Hepatocyte (in vitro differentiated cells): ENCODE results near the gene SLC22A12. TPM values are rescaled to one million over a fixed set of nuclear protein-coding genes. Genes with fewer than 3 reads are reported as not detected.

Source experiments
- DNase-seq: peaks from one replicate; pipeline ENCODE4 v3.0.0-alpha.2; 2016; ENCODE audit warnings: low spot score
- H2AFZ ChIP-seq: fragments of 200-600 bp; sonication (generic); 2 replicates; pipeline ENCODE4 v1.6.0; 2016; ENCODE audit warnings: antibody characterized with exemption, mild to moderate bottlenecking
- H3K27ac ChIP-seq: fragments of 200-600 bp; sonication (generic); 2 replicates; pipeline ENCODE4 v1.5.1; 2016; ENCODE audit warnings: mild to moderate bottlenecking
- H3K27me3 ChIP-seq: fragments of 200-600 bp; sonication (generic); 2 replicates; pipeline ENCODE4 v1.6.1; 2016
- H3K36me3 ChIP-seq: fragments of 200-600 bp; sonication (generic); replicated peaks from 2 replicates; pipeline ENCODE4 v1.5.1; 2016; ENCODE audit warnings: low read depth; ENCODE audit not compliant: insufficient read depth
- H3K4me1 ChIP-seq: fragments of 200-600 bp; sonication (generic); 2 replicates; pipeline ENCODE4 v1.5.1; 2016; ENCODE audit warnings: mild to moderate bottlenecking, moderate library complexity; ENCODE audit not compliant: insufficient read depth
- H3K4me2 ChIP-seq: fragments of 200-600 bp; sonication (generic); 2 replicates; pipeline ENCODE4 v1.6.0; 2016
- H3K4me3 ChIP-seq: fragments of 200-600 bp; sonication (generic); 2 replicates; pipeline ENCODE4 v1.5.1; 2016; ENCODE audit warnings: mild to moderate bottlenecking
- H3K79me2 ChIP-seq: fragments of 200-600 bp; sonication (generic); 2 replicates; pipeline ENCODE4 v1.6.0; 2017; ENCODE audit warnings: mild to moderate bottlenecking
- H3K9me2 ChIP-seq: fragments of 200-600 bp; sonication (generic); replicated peaks from 2 replicates; pipeline ENCODE4 v1.6.0; 2017; ENCODE audit warnings: mild to moderate bottlenecking; ENCODE audit not compliant: insufficient read depth
- H3K9me3 ChIP-seq: fragments of 200-600 bp; sonication (generic); 2 replicates; pipeline ENCODE4 v1.5.1; 2016; ENCODE audit warnings: low read depth, mild to moderate bottlenecking
- H4K20me1 ChIP-seq: fragments of 200-600 bp; sonication (generic); 2 replicates; pipeline ENCODE4 v1.6.0; 2016; ENCODE audit warnings: mild to moderate bottlenecking; ENCODE audit not compliant: insufficient read depth, poor library complexity, severe bottlenecking
- EZH2 ChIP-seq: fragments of 200-600 bp; sonication (generic); IDR thresholded peaks from 2 replicates; pipeline ENCODE4 v1.6.1; 2016; ENCODE audit warnings: antibody characterized with exemption, mild to moderate bottlenecking, borderline replicate concordance
- EZH2phosphoT487 ChIP-seq: fragments of 200-600 bp; sonication (generic); IDR thresholded peaks from one replicate; pipeline ENCODE4 v1.6.1; 2018; ENCODE audit warnings: antibody characterized with exemption, mild to moderate bottlenecking, low read depth, moderate library complexity; ENCODE audit not compliant: unreplicated experiment, severe bottlenecking
- WGBS: methylation state at CpG from one replicate; pipeline ENCODE4 v1.1.6; 2016; ENCODE audit warnings: low lambda C conversion rate; ENCODE audit errors: missing lambda C conversion rate; 5-methylcytosine and 5-hydroxymethylcytosine counted together
- polyA plus RNA-seq: library from polyadenylated mRNA; unstranded; fragments of >200 nt; fragmentation: Nextera tagmentation; extraction: Ambion mirVana; gene quantifications from 2 replicates; pipeline ENCODE4 v1.2.1, GENCODE V29; 2016
- total RNA-seq: library from RNA; depleted of rRNA; stranded (reverse); fragments of >200 nt; gene quantifications from 2 replicates; pipeline ENCODE4 v1.2.3, GENCODE V29; 2014
- TF ChIP-seq, protein P1 (sequence below): fragments of 200-600 bp; sonication (generic); IDR thresholded peaks from 2 replicates; pipeline ENCODE4 v1.5.1; 2016; ENCODE audit warnings: antibody characterized with exemption, mild to moderate bottlenecking; ENCODE audit not compliant: poor library complexity

The SLC22A12 gene
- total RNA-seq (not detected in 2 replicates), polyA plus RNA-seq (0.11 TPM in 1 of 2 replicates, not detected in the other)

DNA sequence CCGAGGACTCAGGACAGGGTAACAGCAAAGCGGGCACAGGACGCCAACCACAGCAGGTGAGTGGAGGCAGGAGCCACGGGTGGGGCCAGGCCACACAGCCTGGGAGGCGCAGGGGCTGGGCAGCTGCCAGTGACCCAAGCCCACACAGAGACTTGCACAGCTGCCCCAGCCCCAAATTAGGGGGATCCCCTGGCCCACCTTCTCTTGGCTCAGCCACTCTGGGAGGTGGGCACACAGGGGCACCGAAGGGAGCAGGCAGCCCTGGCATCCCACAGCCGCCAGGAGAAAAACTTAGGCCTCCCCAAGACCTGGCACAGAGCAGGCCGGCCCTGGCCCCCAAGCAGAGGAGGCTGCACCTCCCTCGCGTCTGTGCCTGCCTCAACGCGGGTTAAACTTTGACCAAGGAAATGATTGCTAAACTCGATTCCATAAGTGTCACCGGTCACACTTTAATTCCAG, at the start of gene SLC22A12:
TSS of gene SLC22A12 (plus strand) at position 458 of the 459 bp plus-strand sequence. CDS start 337 bp downstream, outside the sequence.
- Histone ChIP-seq H3K27ac (no peak within 1 kb of the TSS), H3K4me1 (no peaks in the 10 kb centered on the region), H3K79me2 (no peaks in the 10 kb centered on the region), H3K9me3 (no peaks in the 10 kb centered on the region), H3K4me3 (no peak within 1 kb of the TSS), H3K9me2 (no peaks in the 10 kb centered on the region), H3K27me3 (no peaks in the 10 kb centered on the region), H4K20me1 (no peaks in the 10 kb centered on the region), H3K4me2 (no peak within 1 kb of the TSS), H3K36me3 (no peaks in the 10 kb centered on the region), H2AFZ (no peak within 1 kb of the TSS)
- 80% methylated on average over 14 of the region's 14 CpGs for WGBS
- TF ChIP-seq EZH2 (no peak), EZH2phosphoT487 (no peak)
- TF ChIP-seq, protein P1, sequence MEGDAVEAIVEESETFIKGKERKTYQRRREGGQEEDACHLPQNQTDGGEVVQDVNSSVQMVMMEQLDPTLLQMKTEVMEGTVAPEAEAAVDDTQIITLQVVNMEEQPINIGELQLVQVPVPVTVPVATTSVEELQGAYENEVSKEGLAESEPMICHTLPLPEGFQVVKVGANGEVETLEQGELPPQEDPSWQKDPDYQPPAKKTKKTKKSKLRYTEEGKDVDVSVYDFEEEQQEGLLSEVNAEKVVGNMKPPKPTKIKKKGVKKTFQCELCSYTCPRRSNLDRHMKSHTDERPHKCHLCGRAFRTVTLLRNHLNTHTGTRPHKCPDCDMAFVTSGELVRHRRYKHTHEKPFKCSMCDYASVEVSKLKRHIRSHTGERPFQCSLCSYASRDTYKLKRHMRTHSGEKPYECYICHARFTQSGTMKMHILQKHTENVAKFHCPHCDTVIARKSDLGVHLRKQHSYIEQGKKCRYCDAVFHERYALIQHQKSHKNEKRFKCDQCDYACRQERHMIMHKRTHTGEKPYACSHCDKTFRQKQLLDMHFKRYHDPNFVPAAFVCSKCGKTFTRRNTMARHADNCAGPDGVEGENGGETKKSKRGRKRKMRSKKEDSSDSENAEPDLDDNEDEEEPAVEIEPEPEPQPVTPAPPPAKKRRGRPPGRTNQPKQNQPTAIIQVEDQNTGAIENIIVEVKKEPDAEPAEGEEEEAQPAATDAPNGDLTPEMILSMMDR = no peak
- no peak for DNase-seq

DNA sequence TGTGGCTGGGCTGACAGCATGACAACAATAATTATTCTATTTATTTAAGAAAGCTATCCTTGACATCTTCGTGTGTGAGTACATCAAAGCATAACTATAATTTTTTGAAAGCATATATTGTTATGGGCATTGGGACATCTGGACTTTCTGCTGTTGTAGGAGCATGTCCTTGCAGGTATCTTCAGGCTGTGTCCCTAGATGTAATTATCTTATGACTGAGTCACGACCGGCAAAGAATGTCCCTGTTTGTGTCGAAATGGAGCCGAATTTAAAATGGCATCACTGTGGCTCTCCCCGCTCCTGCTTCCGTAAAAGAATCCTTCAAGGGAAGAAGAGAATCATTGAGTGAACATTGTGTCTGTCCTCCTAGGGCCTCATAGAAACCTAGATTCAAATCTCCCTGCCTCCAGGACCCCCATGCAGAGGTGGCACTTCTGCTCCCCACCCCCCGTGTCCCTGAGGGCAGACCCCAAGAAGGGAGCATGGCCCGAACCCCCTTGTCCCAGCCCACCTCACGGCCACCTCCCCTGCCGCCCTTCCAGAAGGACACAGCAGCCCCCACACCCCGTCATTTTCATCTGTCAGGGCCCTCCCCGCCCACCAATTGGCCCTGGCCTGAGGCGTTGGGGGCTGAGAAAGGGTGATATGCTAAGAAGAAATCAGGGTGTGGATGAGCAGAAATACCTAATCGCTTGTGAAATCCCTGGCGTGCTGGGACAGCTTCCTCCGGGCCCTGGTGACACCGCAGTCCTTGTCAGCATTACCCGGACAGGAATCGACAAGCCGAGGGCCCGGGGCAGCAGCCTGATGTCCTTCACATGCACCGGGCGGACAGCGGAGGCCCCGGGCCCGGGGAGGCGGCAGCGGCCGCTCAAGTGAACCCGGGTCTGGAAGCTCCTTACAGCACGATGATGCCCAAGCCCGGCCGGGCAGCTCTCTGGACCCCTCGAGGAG, 48.6 kb upstream of the SLC22A12 start:
- no peaks in the 10 kb centered on the region for H3K27me3 ChIP-seq
- H3K4me3 ChIP-seq = no peak overlapping the region
- H3K9me2 ChIP-seq = no peaks in the 10 kb centered on the region
- no peaks in the 10 kb centered on the region for H3K4me1 ChIP-seq
- no peak overlapping the region for H3K4me2 ChIP-seq
- H3K79me2 ChIP-seq = no peaks in the 10 kb centered on the region
- DNase-seq = no peak
- no peaks in the 10 kb centered on the region for H4K20me1 ChIP-seq
- no peaks in the 10 kb centered on the region for H3K36me3 ChIP-seq
- H3K9me3 ChIP-seq = no peaks in the 10 kb centered on the region
- H3K27ac ChIP-seq = no peak overlapping the region
- H2AFZ ChIP-seq = no peak overlapping the region
- WGBS = 92% methylated on average over 35 of the region's 35 CpGs
- TF ChIP-seq EZH2 (no peak), EZH2phosphoT487 (no peak)

DNA sequence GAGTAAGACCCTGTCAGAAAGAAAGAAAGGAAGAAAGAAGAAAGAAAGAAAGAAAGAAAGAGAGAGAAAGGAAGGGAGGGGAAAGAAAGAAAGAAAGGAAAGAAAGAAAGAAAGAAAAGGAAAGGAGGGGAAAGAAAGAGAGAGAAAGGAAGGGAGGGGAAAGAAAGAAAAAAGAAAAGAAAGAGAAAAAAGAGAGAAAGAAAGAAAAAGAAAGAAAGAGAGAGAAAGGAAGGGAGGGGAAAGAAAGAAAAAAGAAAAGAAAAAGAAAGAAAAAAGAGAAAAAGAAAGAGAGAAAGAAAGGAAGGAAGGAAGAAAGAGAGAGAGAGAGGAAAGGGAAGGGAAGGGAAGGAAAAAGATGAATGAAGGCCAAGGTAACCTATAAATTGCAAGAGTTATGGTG, 47.2 kb upstream of the SLC22A12 start:
- Histone ChIP-seq H2AFZ (no peak overlapping the region), H3K27ac (no peak overlapping the region), H3K9me3 (no peaks in the 10 kb centered on the region), H3K4me2 (no peak overlapping the region), H3K36me3 (no peaks in the 10 kb centered on the region), H4K20me1 (no peaks in the 10 kb centered on the region), H3K27me3 (no peaks in the 10 kb centered on the region), H3K9me2 (no peaks in the 10 kb centered on the region), H3K4me3 (no peak overlapping the region), H3K4me1 (no peaks in the 10 kb centered on the region), H3K79me2 (no peaks in the 10 kb centered on the region)
- TF ChIP-seq EZH2phosphoT487 (no peak), EZH2 (no peak)
- TF ChIP-seq, protein P1 = no peak
- no peak for DNase-seq

DNA sequence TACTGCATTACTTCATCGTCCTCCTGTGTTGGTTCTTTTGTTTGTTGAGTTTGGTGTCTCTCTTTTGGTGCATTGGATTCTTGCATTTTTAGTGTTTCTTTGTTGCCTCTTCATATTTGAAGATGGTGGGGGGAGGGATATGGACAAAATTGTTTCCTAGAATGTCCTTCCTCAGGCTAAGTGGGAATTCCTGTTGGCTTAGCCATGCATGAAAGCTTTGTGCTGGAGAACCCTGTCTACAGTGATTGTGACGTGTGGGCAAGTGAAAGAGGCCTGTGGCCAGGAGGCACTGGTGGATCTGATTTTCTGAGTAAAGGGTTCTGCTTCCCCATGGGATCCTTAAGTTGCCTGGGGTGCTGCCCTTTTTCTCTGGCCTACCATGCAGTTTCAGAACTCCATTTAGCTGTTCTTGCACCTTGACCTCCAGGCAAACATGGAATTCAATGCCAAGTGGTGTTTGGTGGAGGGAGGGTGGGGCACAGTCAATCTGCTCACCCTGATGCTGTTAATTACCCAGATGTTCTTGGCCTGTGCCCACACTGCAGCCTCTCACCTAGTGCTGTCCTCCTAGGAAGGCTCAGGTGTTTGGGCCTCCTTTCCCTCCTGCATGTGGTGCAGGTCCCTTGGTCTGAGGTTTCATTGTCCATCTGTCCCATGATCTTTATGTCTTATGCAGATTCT, 46.3 kb upstream of the SLC22A12 start:
- DNase-seq = no peak
- H3K79me2 ChIP-seq = no peaks in the 10 kb centered on the region
- H3K4me2 ChIP-seq = no peak overlapping the region
- no peaks in the 10 kb centered on the region for H3K9me2 ChIP-seq
- 91% methylated on average over 2 of the region's 2 CpGs for WGBS
- H3K4me1 ChIP-seq = no peaks in the 10 kb centered on the region
- TF ChIP-seq, protein P1 = no peak
- TF ChIP-seq EZH2phosphoT487 = no peak
- TF ChIP-seq EZH2 = no peak
- H2AFZ ChIP-seq = no peak overlapping the region
- no peaks in the 10 kb centered on the region for H4K20me1 ChIP-seq
- no peak overlapping the region for H3K27ac ChIP-seq
- no peak overlapping the region for H3K4me3 ChIP-seq
- H3K36me3 ChIP-seq = no peaks in the 10 kb centered on the region
- no peaks in the 10 kb centered on the region for H3K9me3 ChIP-seq
- no peaks in the 10 kb centered on the region for H3K27me3 ChIP-seq
